OCI-LY1 (cell line): Measurements from ENCODE around the gene HTR4.

Experiments
- EZH2 ChIP-seq: fragments of 200-600 bp; sonication (generic), shearing (Covaris generic); IDR thresholded peaks from 2 replicates; pipeline ENCODE4 v1.8.0; 2017; ENCODE audit warnings: borderline replicate concordance, mixed run types, mild to moderate bottlenecking, antibody characterized with exemption, low read length, moderate library complexity, mixed read lengths
- TF ChIP-seq, protein P1 (sequence below): fragments of 200-600 bp; sonication (generic), shearing (Covaris generic); IDR thresholded peaks from 2 replicates; pipeline ENCODE4 v1.5.1; 2017; ENCODE audit warnings: mild to moderate bottlenecking, antibody characterized with exemption, low read length, moderate library complexity, mixed read lengths

- TF ChIP-seq, protein P1, sequence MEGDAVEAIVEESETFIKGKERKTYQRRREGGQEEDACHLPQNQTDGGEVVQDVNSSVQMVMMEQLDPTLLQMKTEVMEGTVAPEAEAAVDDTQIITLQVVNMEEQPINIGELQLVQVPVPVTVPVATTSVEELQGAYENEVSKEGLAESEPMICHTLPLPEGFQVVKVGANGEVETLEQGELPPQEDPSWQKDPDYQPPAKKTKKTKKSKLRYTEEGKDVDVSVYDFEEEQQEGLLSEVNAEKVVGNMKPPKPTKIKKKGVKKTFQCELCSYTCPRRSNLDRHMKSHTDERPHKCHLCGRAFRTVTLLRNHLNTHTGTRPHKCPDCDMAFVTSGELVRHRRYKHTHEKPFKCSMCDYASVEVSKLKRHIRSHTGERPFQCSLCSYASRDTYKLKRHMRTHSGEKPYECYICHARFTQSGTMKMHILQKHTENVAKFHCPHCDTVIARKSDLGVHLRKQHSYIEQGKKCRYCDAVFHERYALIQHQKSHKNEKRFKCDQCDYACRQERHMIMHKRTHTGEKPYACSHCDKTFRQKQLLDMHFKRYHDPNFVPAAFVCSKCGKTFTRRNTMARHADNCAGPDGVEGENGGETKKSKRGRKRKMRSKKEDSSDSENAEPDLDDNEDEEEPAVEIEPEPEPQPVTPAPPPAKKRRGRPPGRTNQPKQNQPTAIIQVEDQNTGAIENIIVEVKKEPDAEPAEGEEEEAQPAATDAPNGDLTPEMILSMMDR = no peak
- TF ChIP-seq EZH2 = no peak
These were observed 207.7 kb downstream of the HTR4 start for GRCh38 chr5:148446611-148447010.
